Vagina (tissue), 2 donors: ENCODE measurements around the gene ARSI.

ENCODE experiments used
- CTCF ChIP-seq, 3 experiments: fragments of 450-650 bp in 2 of 3; fragments of 200-600 bp in 1 of 3; sonication (generic) in 1 of 3; IDR thresholded peaks; one replicate each; pipeline ENCODE4 v1.5.1; 2017 to 2019; ENCODE audit warnings: antibody characterized with exemption in 3 of 3, mild to moderate bottlenecking in 2 of 3, moderate library complexity in 2 of 3
- POLR2A ChIP-seq, 2 donors: fragments of 450-650 bp; IDR thresholded peaks; one replicate each; pipeline ENCODE4 v1.6.1; 2017; ENCODE audit warnings: antibody characterized with exemption in 2 of 2, mild to moderate bottlenecking in 2 of 2, moderate library complexity in 2 of 2
- POLR2AphosphoS5 ChIP-seq, 2 donors: sonication (generic); formaldehyde crosslinking; IDR thresholded peaks; one replicate each; pipeline ENCODE4 v1.9.0; 2017; ENCODE audit warnings: antibody characterized with exemption in 2 of 2, mild to moderate bottlenecking in 2 of 2, low read depth in 1 of 2; ENCODE audit not compliant: insufficient read depth in 1 of 2

DNA sequence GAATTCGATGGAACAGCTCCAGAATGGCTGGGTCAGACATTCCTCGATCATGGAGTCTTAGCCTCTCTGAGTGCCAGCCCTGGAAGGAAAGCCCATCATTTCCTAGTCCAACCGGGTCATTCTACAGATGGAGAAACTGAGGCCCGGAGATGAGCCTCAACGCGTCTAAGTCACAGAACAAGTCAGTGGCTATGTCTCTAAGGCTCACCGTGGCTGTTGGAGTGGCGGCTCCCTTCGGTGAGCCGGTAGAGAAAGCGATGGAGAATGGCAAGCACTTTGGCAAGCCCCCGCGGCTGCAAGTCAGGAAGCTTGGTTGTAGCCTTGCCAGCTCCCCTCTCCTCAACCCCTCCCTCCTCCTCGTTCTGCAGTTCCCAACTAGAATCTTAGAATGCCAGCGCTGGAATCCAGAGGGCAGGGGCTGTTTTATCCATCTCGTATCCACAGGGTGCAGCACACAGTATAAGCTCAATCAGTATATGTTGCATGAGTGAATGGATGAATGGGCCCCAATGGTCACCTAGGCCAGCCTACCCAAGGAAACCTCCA, 438 bp upstream of the ARSI start:
- TF ChIP-seq CTCF (IDR thresholded peaks at IDR 0.05) = no peak
- no peak for TF ChIP-seq POLR2A (IDR thresholded peaks at IDR 0.05)
- no peak for TF ChIP-seq POLR2AphosphoS5 (IDR thresholded peaks at IDR 0.05; ENCODE audit: insufficient read depth in 1 of 2, low read depth in 1 of 2)
